BE2C (cell line): ENCODE results near the gene RAD52.

Source experiments
- DNase-seq: peaks from one replicate; pipeline ENCODE4 v3.0.0-alpha.2; 2020
- H3K27me3 ChIP-seq: fragments of 250-450 bp; sonication (Bioruptor Pico); 2 replicates; pipeline ENCODE4 v1.5.1; 2020; ENCODE audit warnings: mild to moderate bottlenecking
- H3K36me3 ChIP-seq: fragments of 250-450 bp; sonication (Bioruptor Pico); 2 replicates; pipeline ENCODE4 v1.5.1; 2020; ENCODE audit warnings: mild to moderate bottlenecking
- H3K4me1 ChIP-seq: fragments of 250-450 bp; sonication (Bioruptor Pico); 2 replicates; pipeline ENCODE4 v1.5.1; 2020
- H3K4me3 ChIP-seq: 2 replicates; pipeline ENCODE4 v1.5.1; 2011; ENCODE audit warnings: low read depth, low read length
- H3K9me3 ChIP-seq: fragments of 250-450 bp; sonication (Bioruptor Pico); 2 replicates; pipeline ENCODE4 v1.5.1; 2020
- TF ChIP-seq, protein P1 (sequence below): IDR thresholded peaks from 2 replicates; pipeline ENCODE4 v1.5.1; 2012; ENCODE audit warnings: mild to moderate bottlenecking, low read depth, low read length

Gene RAD52

GRCh38 chr12:974271-974862 is 24.9 kb upstream of the RAD52 start:
- Histone ChIP-seq H3K27me3 (no peaks in the 10 kb centered on the region), H3K4me1 (no peaks in the 10 kb centered on the region), H3K36me3 (no peaks in the 10 kb centered on the region), H3K9me3 (no peaks in the 10 kb centered on the region; the same call in 1 of the 2 replicates), H3K4me3 (no peak overlapping the region)
- TF ChIP-seq, protein P1, sequence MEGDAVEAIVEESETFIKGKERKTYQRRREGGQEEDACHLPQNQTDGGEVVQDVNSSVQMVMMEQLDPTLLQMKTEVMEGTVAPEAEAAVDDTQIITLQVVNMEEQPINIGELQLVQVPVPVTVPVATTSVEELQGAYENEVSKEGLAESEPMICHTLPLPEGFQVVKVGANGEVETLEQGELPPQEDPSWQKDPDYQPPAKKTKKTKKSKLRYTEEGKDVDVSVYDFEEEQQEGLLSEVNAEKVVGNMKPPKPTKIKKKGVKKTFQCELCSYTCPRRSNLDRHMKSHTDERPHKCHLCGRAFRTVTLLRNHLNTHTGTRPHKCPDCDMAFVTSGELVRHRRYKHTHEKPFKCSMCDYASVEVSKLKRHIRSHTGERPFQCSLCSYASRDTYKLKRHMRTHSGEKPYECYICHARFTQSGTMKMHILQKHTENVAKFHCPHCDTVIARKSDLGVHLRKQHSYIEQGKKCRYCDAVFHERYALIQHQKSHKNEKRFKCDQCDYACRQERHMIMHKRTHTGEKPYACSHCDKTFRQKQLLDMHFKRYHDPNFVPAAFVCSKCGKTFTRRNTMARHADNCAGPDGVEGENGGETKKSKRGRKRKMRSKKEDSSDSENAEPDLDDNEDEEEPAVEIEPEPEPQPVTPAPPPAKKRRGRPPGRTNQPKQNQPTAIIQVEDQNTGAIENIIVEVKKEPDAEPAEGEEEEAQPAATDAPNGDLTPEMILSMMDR: no peak
- no peak for DNase-seq

DNA sequence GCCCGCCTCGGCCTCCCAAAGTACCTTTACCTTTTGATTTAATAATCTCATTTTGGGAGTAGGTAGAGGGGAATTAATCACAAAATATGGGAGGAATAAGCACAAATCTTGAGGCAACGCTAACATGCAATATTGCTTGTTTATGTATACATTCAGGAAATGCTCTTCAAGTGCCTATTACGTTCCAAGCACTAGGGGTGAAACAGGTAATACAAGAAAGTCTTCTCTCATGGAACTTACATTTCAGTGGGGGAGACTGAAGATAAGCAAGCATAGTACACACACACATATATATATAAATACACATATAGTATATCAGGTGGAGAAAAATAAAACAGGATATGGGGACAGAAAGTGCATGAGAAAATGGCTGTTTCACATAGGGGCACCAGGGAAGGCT is 22.5 kb upstream of the RAD52 start:
- no peak for DNase-seq
- H3K4me3 ChIP-seq: no peak overlapping the region
- no peaks in the 10 kb centered on the region for H3K4me1 ChIP-seq
- H3K27me3 ChIP-seq: no peaks in the 10 kb centered on the region
- H3K36me3 ChIP-seq: no peaks in the 10 kb centered on the region
- no peaks in the 10 kb centered on the region for H3K9me3 ChIP-seq
- TF ChIP-seq, protein P1: no peak

DNA sequence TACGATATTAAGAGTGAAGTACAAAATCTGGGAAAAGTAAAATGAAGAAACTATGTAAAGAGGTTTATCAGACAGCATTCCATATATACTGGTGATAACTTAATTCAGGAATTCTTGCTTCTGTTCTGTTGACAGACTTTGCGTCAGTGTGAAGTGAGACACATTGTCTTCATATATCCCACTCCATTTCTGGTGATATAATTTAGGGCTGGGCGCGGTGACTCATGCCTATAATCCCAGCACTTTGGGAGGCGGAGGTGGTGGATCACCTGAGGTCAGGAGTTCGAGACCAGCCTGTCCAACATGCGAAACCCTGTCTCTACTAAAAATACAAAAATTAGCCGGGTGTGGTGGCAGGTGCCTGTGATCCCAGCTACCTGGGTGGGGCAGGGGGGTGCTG is 20.3 kb upstream of the RAD52 start:
- Histone ChIP-seq H3K9me3 (no peaks in the 10 kb centered on the region), H3K27me3 (no peaks in the 10 kb centered on the region), H3K4me1 (no peaks in the 10 kb centered on the region), H3K4me3 (no peak overlapping the region), H3K36me3 (no peaks in the 10 kb centered on the region)
- TF ChIP-seq, protein P1: no peak
- DNase-seq: no peak

GRCh38 chr12:968545-968944 is 19.1 kb upstream of the RAD52 start:
- TF ChIP-seq, protein P1: no peak
- Histone ChIP-seq H3K27me3 (no peaks in the 10 kb centered on the region), H3K36me3 (no peaks in the 10 kb centered on the region), H3K9me3 (no peaks in the 10 kb centered on the region), H3K4me1 (no peaks in the 10 kb centered on the region), H3K4me3 (no peak overlapping the region)
- no peak for DNase-seq

- TF ChIP-seq, protein P1: no peak
- H3K4me1 ChIP-seq: no peaks in the 10 kb centered on the region
- H3K27me3 ChIP-seq: no peaks in the 10 kb centered on the region
- DNase-seq: no peak
- H3K4me3 ChIP-seq: no peak overlapping the region
- no peaks in the 10 kb centered on the region for H3K36me3 ChIP-seq
- no peaks in the 10 kb centered on the region for H3K9me3 ChIP-seq
Measured at GRCh38 chr12:967641-968040, 18.1 kb upstream of the RAD52 start.

DNA sequence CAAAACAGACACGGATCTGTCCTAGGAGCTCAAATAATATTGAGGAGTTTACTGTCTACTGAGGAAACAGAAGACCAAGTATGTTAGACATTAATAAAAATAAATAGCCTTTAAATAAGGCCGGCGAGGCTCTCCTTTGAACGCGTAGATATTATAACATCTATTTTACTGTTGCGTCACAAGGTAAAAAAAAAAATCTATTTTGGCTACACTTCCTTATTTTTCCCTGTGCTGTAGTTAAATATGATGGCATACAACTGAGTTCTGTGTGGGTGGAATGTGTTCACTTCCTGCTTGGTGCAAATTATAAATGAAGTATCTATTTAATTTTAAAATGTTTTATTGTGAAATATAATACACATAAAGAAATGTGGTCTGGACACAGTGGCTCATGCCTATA is 17.2 kb upstream of the RAD52 start:
- H3K4me1 ChIP-seq: no peaks in the 10 kb centered on the region
- no peak overlapping the region for H3K4me3 ChIP-seq
- H3K36me3 ChIP-seq: no peaks in the 10 kb centered on the region
- no peaks in the 10 kb centered on the region for H3K9me3 ChIP-seq
- TF ChIP-seq, protein P1: no peak
- H3K27me3 ChIP-seq: no peaks in the 10 kb centered on the region
- no peak for DNase-seq
